Bronchial epithelial cell (primary cell): Measurements from ENCODE around the gene TKFC. TPM values are rescaled to one million over a fixed set of nuclear protein-coding genes. Genes with fewer than 3 reads are reported as not detected.

ENCODE experiments used
- DNase-seq: peaks from one replicate; pipeline ENCODE4 v3.0.0-alpha.2; 2010; ENCODE audit warnings: low read depth
- FAIRE-seq: peaks from 2 replicates; lab custom pipeline; 2011; peaks lifted over from hg19 to GRCh38; lab: Jason Lieb, UNC
- H3K27me3 ChIP-seq: 2 replicates; pipeline ENCODE4 v1.5.1; 2011; ENCODE audit warnings: low read length; ENCODE audit not compliant: control insufficient read depth, insufficient read depth
- H3K36me3 ChIP-seq: 2 replicates; pipeline ENCODE4 v1.5.1; 2011; ENCODE audit warnings: low read length; ENCODE audit not compliant: control insufficient read depth, insufficient read depth
- H3K4me3 ChIP-seq: 2 replicates; pipeline ENCODE4 v1.5.1; 2011; ENCODE audit warnings: mild to moderate bottlenecking, low read depth, low read length, control low read depth
- total RNA-seq: library from RNA; depleted of rRNA; stranded (reverse); fragments of >200 nt; gene quantifications from 2 replicates; pipeline ENCODE4 v1.2.1, GENCODE V29; 2014
- TF ChIP-seq, protein P1 (sequence below): IDR thresholded peaks from 2 replicates; pipeline ENCODE4 v1.5.1; 2011; ENCODE audit warnings: mild to moderate bottlenecking, moderate library complexity, low read length, control low read depth, inconsistent platforms; ENCODE audit not compliant: insufficient read depth, severe bottlenecking

TKFC gene
- total RNA-seq, 1 donor from 2014 or later = 22.9 TPM

DNA sequence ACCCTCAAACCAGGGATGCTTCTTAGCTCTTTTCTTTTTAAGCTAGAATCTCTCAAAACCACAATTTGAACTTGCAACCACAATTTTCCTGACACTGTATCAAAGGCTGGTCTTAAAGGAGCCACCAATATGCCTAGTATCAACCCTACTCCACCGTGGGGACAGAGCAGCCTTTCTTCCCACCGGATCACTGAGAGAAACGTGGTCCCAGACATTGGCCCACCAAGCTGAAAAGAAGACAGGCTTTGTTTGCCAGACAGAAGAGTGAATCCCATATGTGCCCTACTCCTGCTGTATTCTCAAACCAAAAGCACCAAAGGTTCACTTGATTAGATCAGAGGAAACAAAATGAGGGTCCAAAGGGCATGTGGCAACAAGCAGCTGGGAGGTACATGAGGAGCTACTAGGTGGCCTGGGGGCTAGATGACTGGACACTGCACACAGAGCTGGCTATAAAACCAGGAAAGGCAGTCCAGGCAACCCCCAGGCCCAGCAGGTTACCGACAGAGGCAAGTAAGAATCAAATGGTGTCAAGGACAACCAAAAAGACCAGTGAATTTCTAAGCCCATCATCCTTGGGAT, 34.3 kb upstream of the TKFC start:
- DNase-seq = no peak
- TF ChIP-seq, protein P1, sequence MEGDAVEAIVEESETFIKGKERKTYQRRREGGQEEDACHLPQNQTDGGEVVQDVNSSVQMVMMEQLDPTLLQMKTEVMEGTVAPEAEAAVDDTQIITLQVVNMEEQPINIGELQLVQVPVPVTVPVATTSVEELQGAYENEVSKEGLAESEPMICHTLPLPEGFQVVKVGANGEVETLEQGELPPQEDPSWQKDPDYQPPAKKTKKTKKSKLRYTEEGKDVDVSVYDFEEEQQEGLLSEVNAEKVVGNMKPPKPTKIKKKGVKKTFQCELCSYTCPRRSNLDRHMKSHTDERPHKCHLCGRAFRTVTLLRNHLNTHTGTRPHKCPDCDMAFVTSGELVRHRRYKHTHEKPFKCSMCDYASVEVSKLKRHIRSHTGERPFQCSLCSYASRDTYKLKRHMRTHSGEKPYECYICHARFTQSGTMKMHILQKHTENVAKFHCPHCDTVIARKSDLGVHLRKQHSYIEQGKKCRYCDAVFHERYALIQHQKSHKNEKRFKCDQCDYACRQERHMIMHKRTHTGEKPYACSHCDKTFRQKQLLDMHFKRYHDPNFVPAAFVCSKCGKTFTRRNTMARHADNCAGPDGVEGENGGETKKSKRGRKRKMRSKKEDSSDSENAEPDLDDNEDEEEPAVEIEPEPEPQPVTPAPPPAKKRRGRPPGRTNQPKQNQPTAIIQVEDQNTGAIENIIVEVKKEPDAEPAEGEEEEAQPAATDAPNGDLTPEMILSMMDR = no peak
- peaks cover 17% of the 10 kb centered on the region for H3K36me3 ChIP-seq
- FAIRE-seq = no peak
- H3K4me3 ChIP-seq = no peak overlapping the region
- no peaks in the 10 kb centered on the region for H3K27me3 ChIP-seq

DNA sequence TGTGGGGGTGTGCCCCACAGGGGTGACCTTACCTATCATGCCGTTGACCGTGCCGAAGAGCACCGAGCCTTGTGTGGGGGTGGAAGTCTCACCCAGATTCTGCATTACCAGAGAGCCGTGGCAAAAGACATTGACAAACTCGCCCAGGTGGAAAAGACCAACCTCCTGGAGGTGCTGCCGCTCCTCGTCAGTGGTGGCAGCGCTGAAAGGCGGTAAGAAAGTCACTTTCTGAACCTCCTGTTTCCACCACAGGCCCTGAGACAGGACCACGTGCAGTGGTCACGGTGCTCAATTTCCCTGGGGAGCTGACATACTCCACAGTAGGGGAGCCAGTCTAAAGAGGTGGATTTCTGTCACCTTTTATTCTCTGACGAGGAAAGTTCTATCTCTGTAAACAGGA, 30.5 kb upstream of the TKFC start:
- peaks cover 30% of the 10 kb centered on the region for H3K36me3 ChIP-seq
- no peak for FAIRE-seq
- TF ChIP-seq, protein P1 = no peak
- no peak overlapping the region for H3K4me3 ChIP-seq
- no peak for DNase-seq
- no peaks in the 10 kb centered on the region for H3K27me3 ChIP-seq

DNA sequence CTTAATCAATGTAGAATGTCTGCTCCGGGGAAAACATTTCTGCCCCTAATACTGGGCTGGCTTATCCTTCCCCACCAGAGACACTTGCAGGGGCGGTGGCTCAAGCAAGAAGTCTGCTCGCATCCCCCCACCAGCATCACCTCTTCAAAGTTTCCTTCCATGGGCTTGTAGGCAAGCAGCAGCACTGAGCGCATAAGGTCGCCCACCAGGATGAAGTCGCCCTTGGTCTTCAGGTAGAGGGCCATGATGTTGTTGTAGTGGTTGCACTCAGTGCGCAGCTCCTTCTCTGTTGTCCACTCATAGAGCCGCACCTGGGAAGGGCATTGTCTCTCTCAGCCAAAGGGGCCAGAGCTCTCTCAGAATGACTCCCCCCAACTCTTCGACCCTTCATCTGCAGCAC, 29.3 kb upstream of the TKFC start:
- DNase-seq = no peak
- Histone ChIP-seq H3K4me3 (no peak overlapping the region), H3K27me3 (no peaks in the 10 kb centered on the region), H3K36me3 (peaks cover 33% of the 10 kb centered on the region)
- TF ChIP-seq, protein P1 = no peak
- no peak for FAIRE-seq

DNA sequence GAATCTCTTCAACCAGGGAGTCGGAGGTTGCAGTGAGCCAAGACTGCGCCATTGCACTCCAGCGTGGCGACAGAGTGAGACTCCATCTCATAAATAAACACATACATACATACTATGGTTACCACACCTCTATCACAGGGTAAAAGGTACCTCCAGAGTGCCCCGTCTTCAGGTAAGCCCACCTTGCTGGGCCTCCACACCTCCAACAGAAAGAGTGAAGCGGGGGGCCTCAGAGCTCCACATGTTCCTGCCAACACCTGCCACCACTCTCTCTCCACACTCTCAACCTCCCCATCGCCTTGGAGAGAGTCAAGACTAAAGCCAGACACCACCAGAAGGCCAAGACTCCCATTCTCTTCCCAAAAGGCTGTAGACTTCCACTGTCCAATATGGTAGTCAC, 27.6 kb upstream of the TKFC start:
- TF ChIP-seq, protein P1 = no peak
- FAIRE-seq = no peak

DNA sequence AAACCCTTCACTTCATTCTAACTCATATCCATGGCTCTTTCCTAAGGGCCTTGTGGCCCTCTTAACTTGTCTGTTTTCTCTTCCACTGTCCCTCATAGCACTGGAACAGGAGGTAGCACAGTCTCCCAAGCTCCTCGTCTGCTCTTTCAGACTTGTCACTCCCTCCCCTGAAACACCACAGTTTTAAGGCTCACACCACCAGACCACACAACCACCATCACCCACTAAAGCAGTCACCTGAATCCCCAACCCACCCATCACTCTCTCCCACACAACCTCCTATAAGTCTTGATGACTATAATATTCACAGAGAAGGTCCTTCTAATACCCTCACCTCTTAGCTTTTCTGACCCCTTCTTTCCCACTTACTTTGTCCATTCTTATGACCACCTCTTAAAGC, 26.8 kb upstream of the TKFC start:
- H3K27me3 ChIP-seq = no peaks in the 10 kb centered on the region
- TF ChIP-seq, protein P1 = no peak
- DNase-seq (no peak), FAIRE-seq (no peak)
- H3K4me3 ChIP-seq = no peak overlapping the region
- H3K36me3 ChIP-seq = peaks cover 41% of the 10 kb centered on the region

More for the DNA sequence above, 27.6 kb upstream of the TKFC start:
- Histone ChIP-seq H3K4me3 (no peak overlapping the region), H3K36me3 (peaks cover 40% of the 10 kb centered on the region), H3K27me3 (no peaks in the 10 kb centered on the region)
- no peak for DNase-seq

DNA sequence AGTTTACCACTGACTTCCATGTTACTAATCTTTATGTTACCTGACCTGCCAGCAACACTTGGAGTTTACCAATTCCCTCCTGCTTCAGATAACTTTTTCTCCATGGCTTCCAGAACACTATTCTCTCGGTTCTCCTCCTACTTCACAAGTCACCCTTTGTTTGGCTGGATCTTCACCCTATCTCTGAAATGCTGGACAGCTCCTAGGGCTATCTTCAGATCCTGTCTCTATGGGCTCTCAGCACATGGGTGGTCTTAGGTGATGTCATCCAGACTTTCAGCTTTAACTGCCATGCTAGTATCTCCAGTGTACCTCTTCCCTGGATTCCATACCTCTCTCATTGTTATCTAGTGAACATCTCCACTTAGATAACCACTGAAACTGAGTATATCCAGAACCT, 25.7 kb upstream of the TKFC start:
- FAIRE-seq (no peak), DNase-seq (no peak)
- TF ChIP-seq, protein P1 = no peak
- H3K4me3 ChIP-seq = no peak overlapping the region
- H3K36me3 ChIP-seq = peaks cover 44% of the 10 kb centered on the region
- no peaks in the 10 kb centered on the region for H3K27me3 ChIP-seq
